Endothelial cell of umbilical vein (primary cell): ENCODE data around the gene OR4F6. TPM values are rescaled to one million over a fixed set of nuclear protein-coding genes. Genes with fewer than 3 reads are reported as not detected.

Experiments
- BruUV-seq: library from RNA; stranded (reverse); fragments of 400-500 nt; replicated peaks from 2 replicates; lab custom pipeline; 2021; lab: Mats Ljungman, UMichigan
- CTCF ChIA-PET: fragments of 300-600, 350-600 bp; sonication (Branson Sonifier 250); formaldehyde crosslinking; loops from one replicate; lab custom pipeline; 2021; ENCODE audit warnings: antibody characterized with exemption, inconsistent platforms; lab: Charles Lee
- POLR2A ChIA-PET: fragments of 300-600, 350-600 bp; sonication (Branson Sonifier 250); formaldehyde crosslinking; loops from one replicate; lab custom pipeline; 2021; ENCODE audit warnings: antibody characterized with exemption, inconsistent platforms; lab: Charles Lee
- DNase-seq: peaks from one replicate; pipeline ENCODE4 v3.0.0-alpha.2; 2011; ENCODE audit warnings: low read depth, low spot score
- FAIRE-seq: peaks from 2 replicates; lab custom pipeline; 2011; peaks lifted over from hg19 to GRCh38; lab: Jason Lieb, UNC
- H2AFZ ChIP-seq: 2 replicates; pipeline ENCODE4 v1.6.0; 2012; ENCODE audit warnings: low read depth, low read length, control low read depth, inconsistent platforms
- H3K27ac ChIP-seq: 2 replicates; pipeline ENCODE4 v1.5.1; 2011; ENCODE audit warnings: low read depth, mild to moderate bottlenecking, control low read depth, low read length, moderate library complexity; ENCODE audit not compliant: insufficient read depth
- H3K27me3 ChIP-seq, 2 experiments: 2 replicates each; pipeline versions ENCODE4 v1.6.0 to v1.6.1; 2011; ENCODE audit warnings: low read length in 2 of 2, mixed read lengths in 1 of 2; ENCODE audit not compliant: control insufficient read depth in 2 of 2, insufficient read depth in 2 of 2
- H3K36me3 ChIP-seq, 2 experiments: 2 replicates in 1 of 2; 3 replicates in 1 of 2; pipeline ENCODE4 v1.5.1; 2011; ENCODE audit warnings: low read length in 2 of 2, mild to moderate bottlenecking in 1 of 2, moderate library complexity in 1 of 2; ENCODE audit not compliant: control insufficient read depth in 2 of 2, insufficient read depth in 2 of 2; ENCODE audit errors: extremely low read depth in 1 of 2
- H3K4me1 ChIP-seq: 3 replicates; pipeline ENCODE4 v1.5.1; 2011; ENCODE audit warnings: mild to moderate bottlenecking, low read length; ENCODE audit not compliant: control insufficient read depth, insufficient read depth; ENCODE audit errors: extremely low read depth
- H3K4me2 ChIP-seq: 2 replicates; pipeline ENCODE4 v1.6.1; 2011; ENCODE audit warnings: low read length, control low read depth, mixed read lengths; ENCODE audit not compliant: insufficient read depth
- H3K4me3 ChIP-seq, 3 experiments: fragments of 200-600 bp in 1 of 3; sonication (generic), shearing (Covaris generic) in 1 of 3; replicated peaks in 1 of 3; 2 replicates each; pipeline ENCODE4 v1.5.1; 2011 to 2016; ENCODE audit warnings: control low read depth in 3 of 3, low read length in 3 of 3, mild to moderate bottlenecking in 2 of 3, inconsistent platforms in 1 of 3, low read depth in 1 of 3, moderate library complexity in 1 of 3; ENCODE audit not compliant: insufficient read depth in 1 of 3
- H3K79me2 ChIP-seq: 2 replicates; pipeline ENCODE4 v1.6.0; 2012; ENCODE audit warnings: low read length, inconsistent platforms; ENCODE audit not compliant: control insufficient read depth, insufficient read depth
- H3K9ac ChIP-seq: replicated peaks from 2 replicates; pipeline ENCODE3; 2011; ENCODE audit warnings: low read length, control low read depth; ENCODE audit not compliant: insufficient read depth; ENCODE audit errors: extremely low read depth
- H3K9me1 ChIP-seq: replicated peaks from 3 replicates; pipeline ENCODE4 v1.6.0; 2011; ENCODE audit warnings: mild to moderate bottlenecking, low read length; ENCODE audit not compliant: control insufficient read depth, insufficient read depth; ENCODE audit errors: extremely low read depth
- H3K9me3 ChIP-seq: replicated peaks from 2 replicates; pipeline ENCODE4 v1.5.1; 2012; ENCODE audit warnings: low read length, inconsistent platforms; ENCODE audit not compliant: control insufficient read depth, insufficient read depth
- H4K20me1 ChIP-seq: replicated peaks from 2 replicates; pipeline ENCODE3; 2011; ENCODE audit warnings: mild to moderate bottlenecking, low read length; ENCODE audit not compliant: control insufficient read depth, insufficient read depth; ENCODE audit errors: extremely low read depth
- EZH2 ChIP-seq: IDR thresholded peaks from 2 replicates; pipeline ENCODE4 v1.6.1; 2012; ENCODE audit warnings: borderline replicate concordance, low read depth, mild to moderate bottlenecking, moderate library complexity, low read length, inconsistent platforms; ENCODE audit not compliant: severe bottlenecking
- FOS ChIP-seq: IDR thresholded peaks from 2 replicates; pipeline ENCODE4 v1.6.1; 2011; ENCODE audit warnings: mild to moderate bottlenecking, low read length, moderate library complexity, borderline replicate concordance; ENCODE audit not compliant: insufficient read depth
- GATA2 ChIP-seq: IDR thresholded peaks from 2 replicates; pipeline ENCODE4 v1.7.0; 2011; ENCODE audit warnings: low read depth, mild to moderate bottlenecking, moderate library complexity, mixed read lengths, low read length; ENCODE audit not compliant: insufficient read length, insufficient read depth
- JUN ChIP-seq: IDR thresholded peaks from 2 replicates; pipeline ENCODE4 v1.6.1; 2011; ENCODE audit warnings: borderline replicate concordance, low read depth; ENCODE audit not compliant: insufficient read length, insufficient read depth
- MYC ChIP-seq: IDR thresholded peaks from one replicate; pipeline ENCODE4 v1.6.1; 2011; ENCODE audit warnings: mild to moderate bottlenecking, low read depth, low read length
- POLR2A ChIP-seq: IDR thresholded peaks from 2 replicates; pipeline ENCODE4 v1.6.1; 2012; ENCODE audit warnings: low read depth, mild to moderate bottlenecking, control low read depth, low read length
- POLR2AphosphoS5 ChIP-seq: IDR thresholded peaks from 2 replicates; pipeline ENCODE4 v1.6.1; 2012; ENCODE audit warnings: low read depth, mild to moderate bottlenecking, control low read depth, low read length, moderate library complexity; ENCODE audit not compliant: insufficient read depth
- dilution Hi-C: fragments of 300-500 bp; cut with MboI; formaldehyde crosslinking; loops from one replicate; pipeline ENCODE4 v1.15.0; 2019; ENCODE audit warnings: low sequenced_read_pairs; ENCODE audit not compliant: extremely low pct_ligation_motif_present
- intact Hi-C: fragments of 100-400 bp; cut with micrococcal nuclease; formaldehyde crosslinking; loops from one replicate; pipeline ENCODE4 v1.10.0; 2022
- polyA plus RNA-seq, 4 experiments: library from polyadenylated mRNA; depleted of rRNA in 3 of 4; stranded (reverse) in 3 of 4; unstranded in 1 of 4; fragments of >200 nt; gene quantifications; 2 replicates each; pipeline versions ENCODE4 v1.2.1 to v1.2.3, GENCODE V29; 2011 to 2012; ENCODE audit warnings: missing spikeins in 1 of 4
- total RNA-seq: library from RNA; stranded (reverse); gene quantifications from 2 replicates; pipeline ENCODE4 v1.2.3, GENCODE V29; 2021
- TF ChIP-seq, protein P1 (sequence below), 2 donors: IDR thresholded peaks; 1 replicate in 1 of 2; 2 replicates in 1 of 2; pipeline ENCODE4 v1.5.1; 2011; ENCODE audit warnings: low read length in 2 of 2, mild to moderate bottlenecking in 2 of 2, moderate library complexity in 2 of 2, control low read depth in 1 of 2, inconsistent platforms in 1 of 2, low read depth in 1 of 2; ENCODE audit not compliant: insufficient read depth in 1 of 2; ENCODE audit errors: extremely low read depth in 1 of 2
- TF ChIP-seq, protein P2 (sequence below): IDR thresholded peaks from 2 replicates; pipeline ENCODE4 v1.6.1; 2011; ENCODE audit not compliant: insufficient read depth, insufficient read length

OR4F6 gene
- total and polyA plus RNA-seq, 2 donors (not counting 3 experiments of a cell fraction or from before 2014, with no cell fraction given), result not detected

DNA sequence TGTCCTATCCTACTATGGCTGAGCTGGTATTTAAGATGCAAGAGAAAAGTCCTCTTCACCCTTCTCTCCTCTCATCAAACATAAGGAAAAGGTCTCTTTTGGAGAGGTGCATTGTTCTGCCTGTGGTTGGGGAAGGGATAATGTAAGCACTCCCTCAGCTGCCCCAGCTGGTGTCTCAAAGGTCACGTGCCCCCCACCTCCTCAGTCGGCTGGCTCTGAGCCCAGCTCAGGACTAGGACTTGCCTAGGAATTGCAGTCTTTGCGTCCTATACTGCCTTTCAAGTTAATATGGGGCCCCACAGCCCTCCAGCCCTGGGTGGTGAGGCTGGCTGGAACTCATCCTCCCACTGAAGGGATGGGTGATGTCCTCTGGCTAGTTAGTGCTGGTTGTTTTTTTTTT lies 38.3 kb downstream of the OR4F6 start:
- POLR2A ChIA-PET, result no interaction called here
- intact Hi-C loops, result no loop called here
- H4K20me1 ChIP-seq, result no peaks in the 10 kb centered on the region

DNA sequence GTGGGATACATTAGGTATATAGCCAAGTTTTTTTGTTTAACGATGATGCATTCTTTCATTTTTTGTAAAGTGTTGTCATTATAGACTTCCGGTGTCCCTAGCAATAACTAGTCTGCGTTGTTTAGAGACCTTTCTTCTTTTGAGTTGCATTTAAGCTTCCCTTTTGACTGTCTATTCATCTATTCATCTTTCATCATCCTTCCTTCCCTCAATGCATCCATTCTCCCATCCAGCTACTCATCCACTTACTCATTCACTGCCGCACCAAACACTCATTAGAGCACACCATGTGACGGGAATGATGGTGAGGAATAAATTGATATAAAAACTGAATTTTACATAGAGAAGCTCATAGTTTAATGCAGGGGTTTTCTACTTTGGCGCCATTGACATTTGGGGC lies 41.6 kb downstream of the OR4F6 start:
- POLR2A ChIA-PET, result no interaction called here

More for the DNA sequence above, 38.3 kb downstream of the OR4F6 start:
- Histone ChIP-seq H3K9ac (no peak overlapping the region), H3K9me3 (no peaks in the 10 kb centered on the region), H3K36me3 (no peaks in the 10 kb centered on the region), H3K79me2 (no peaks in the 10 kb centered on the region), H3K4me2 (no peak overlapping the region), H3K4me1 (no peaks in the 10 kb centered on the region), H2AFZ (no peak overlapping the region), H3K27ac (no peak overlapping the region), H3K9me1 (no peaks in the 10 kb centered on the region), H3K27me3 (no peaks in the 10 kb centered on the region), H3K4me3 (no peak overlapping the region)
- no TSS peak for BruUV-seq
- TF ChIP-seq EZH2 (no peak), POLR2AphosphoS5 (no peak)
- no peak for DNase-seq
- no peak for FAIRE-seq
- dilution Hi-C loops, result no loop called here
- CTCF ChIA-PET, result no interaction called here

More for the DNA sequence above, 41.6 kb downstream of the OR4F6 start:
- H3K4me1 ChIP-seq, result no peaks in the 10 kb centered on the region
- dilution Hi-C loops, result no loop called here
- no peaks in the 10 kb centered on the region for H3K9me1 ChIP-seq
- DNase-seq, result no peak
- H3K4me2 ChIP-seq, result no peak overlapping the region
- TF ChIP-seq, protein P1, sequence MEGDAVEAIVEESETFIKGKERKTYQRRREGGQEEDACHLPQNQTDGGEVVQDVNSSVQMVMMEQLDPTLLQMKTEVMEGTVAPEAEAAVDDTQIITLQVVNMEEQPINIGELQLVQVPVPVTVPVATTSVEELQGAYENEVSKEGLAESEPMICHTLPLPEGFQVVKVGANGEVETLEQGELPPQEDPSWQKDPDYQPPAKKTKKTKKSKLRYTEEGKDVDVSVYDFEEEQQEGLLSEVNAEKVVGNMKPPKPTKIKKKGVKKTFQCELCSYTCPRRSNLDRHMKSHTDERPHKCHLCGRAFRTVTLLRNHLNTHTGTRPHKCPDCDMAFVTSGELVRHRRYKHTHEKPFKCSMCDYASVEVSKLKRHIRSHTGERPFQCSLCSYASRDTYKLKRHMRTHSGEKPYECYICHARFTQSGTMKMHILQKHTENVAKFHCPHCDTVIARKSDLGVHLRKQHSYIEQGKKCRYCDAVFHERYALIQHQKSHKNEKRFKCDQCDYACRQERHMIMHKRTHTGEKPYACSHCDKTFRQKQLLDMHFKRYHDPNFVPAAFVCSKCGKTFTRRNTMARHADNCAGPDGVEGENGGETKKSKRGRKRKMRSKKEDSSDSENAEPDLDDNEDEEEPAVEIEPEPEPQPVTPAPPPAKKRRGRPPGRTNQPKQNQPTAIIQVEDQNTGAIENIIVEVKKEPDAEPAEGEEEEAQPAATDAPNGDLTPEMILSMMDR (IDR thresholded peaks at IDR 0.05; ENCODE audit: extremely low read depth in 1 of 2, insufficient read depth in 1 of 2, low read depth in 1 of 2, low read length in 2 of 2), result no peak
- no peak for TF ChIP-seq POLR2AphosphoS5
- TF ChIP-seq, protein P2, sequence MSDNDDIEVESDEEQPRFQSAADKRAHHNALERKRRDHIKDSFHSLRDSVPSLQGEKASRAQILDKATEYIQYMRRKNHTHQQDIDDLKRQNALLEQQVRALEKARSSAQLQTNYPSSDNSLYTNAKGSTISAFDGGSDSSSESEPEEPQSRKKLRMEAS, result no peak
- TF ChIP-seq POLR2A, result no peak
- no peak for TF ChIP-seq JUN
- no peak for TF ChIP-seq MYC
- no peak for TF ChIP-seq GATA2
- TF ChIP-seq FOS, result no peak
- TF ChIP-seq EZH2, result no peak
- H3K27me3 ChIP-seq, result no peaks in the 10 kb centered on the region
- no peak overlapping the region for H3K9ac ChIP-seq
- no peaks in the 10 kb centered on the region for H3K79me2 ChIP-seq
- BruUV-seq, result no TSS peak
- H3K9me3 ChIP-seq, result no peaks in the 10 kb centered on the region
- no peak overlapping the region for H2AFZ ChIP-seq
- no peaks in the 10 kb centered on the region for H3K36me3 ChIP-seq
- no peaks in the 10 kb centered on the region for H4K20me1 ChIP-seq
- CTCF ChIA-PET, result no interaction called here
- no peak for FAIRE-seq
- intact Hi-C loops, result no loop called here
- no peak overlapping the region for H3K27ac ChIP-seq
- no peak overlapping the region for H3K4me3 ChIP-seq
